Nucleus accumbens (tissue), 56 donors: Measurements from ENCODE around the gene DDX31.

ENCODE experiments used
- DNase-seq, 56 donors: peaks; one replicate each; lab custom pipeline; 2025; lab: John Stamatoyannopoulos, UW

The DDX31 gene

GRCh38 chr9:132638240-132638639 lies 31.5 kb downstream of the DDX31 start:
- DNase-seq = no peak

DNA sequence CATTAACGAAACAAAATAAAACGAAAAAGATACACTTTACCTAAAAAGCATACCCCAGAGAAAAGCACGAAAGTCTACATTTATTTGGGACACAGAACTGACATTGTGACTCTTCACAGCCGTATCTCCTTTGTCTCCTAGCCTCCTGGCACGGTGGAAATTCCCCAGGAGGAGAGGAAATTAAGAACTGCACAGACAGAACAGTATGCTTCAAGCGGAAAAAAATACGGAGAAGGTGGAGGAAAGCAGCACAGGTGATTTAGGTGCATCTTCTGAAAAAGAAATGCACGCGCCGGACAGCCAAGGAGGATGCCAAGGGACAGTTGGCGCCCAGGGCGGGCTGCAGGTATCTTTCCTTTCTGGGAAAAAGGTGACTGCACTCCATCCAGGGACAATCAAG lies 32.0 kb downstream of the DDX31 start:
- DNase-seq = no peak

- no peak for DNase-seq
Observed at GRCh38 chr9:132637351-132637750, 32.4 kb downstream of the DDX31 start.

GRCh38 chr9:132634327-132634726 lies 35.5 kb downstream of the DDX31 start:
- no peak for DNase-seq

DNA sequence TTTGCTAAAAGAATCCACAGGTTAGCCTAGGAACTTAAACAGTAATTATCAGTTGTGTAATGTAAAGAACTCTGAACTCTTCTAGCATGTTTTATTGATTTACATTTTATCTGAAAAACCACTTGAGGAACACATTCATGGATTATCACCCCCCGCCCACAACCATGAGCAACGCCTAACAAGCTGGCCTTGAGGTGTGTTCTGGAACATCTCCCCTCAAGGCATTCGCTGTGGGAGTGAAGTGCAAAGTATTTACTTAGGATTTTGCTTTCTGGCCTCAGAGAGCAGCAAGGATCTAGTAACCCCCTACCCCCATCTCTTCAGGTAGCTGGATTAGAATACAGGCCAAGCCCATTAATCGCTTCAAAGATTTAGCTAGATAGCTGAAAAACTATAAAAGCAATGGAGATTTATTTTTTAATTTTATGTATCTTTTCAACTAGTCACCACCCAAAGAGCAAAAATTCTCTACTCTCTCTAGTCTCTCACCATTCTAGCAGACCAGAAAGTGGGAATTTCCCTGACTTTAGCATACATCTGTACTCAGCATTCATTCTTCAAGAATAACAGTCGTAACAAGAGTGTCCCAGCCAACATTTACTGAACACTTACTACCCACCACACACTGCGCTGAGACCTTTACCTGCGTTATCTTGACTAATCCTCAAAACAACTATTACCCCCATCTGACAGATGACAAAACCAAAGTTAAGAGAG lies 37.2 kb downstream of the DDX31 start:
- no peak for DNase-seq

DNA sequence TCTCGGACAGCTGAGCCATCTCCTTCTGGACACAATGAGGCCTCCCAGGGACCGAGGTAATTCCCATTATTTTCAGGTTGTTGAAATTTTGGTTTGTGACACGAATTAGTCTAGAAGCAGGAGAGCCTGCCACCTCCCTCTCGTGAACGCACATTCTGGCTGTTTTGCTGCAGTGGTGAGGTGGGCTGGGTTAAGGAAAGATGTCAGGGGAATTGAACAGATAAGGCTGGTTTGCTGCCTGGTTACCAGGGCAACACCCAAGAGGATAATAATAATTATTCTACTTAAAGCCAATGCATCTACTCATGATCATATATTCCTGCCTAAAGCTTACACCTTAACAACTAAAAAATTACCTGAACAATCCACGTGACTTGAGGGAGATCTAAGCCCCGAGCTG lies 38.1 kb downstream of the DDX31 start:
- DNase-seq = no peak

DNA sequence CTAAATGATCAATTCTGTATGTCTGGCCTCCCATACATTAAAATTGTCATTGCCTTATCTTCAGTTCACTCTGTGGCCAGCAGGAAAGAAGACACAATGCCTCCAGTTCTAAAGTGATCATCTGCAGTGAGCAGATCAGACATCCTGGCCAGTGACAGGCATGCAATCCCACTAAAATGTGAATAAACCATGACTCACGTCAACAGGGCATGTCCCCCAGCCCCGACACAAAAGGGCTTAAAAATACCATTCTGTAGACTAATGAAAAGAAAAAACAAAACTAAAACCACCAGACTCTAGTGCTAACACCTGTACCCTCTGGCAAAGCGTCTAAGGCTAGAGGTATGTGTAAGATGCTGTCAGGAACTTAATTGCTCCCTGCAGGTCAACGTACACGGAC lies 38.5 kb downstream of the DDX31 start:
- DNase-seq = no peak

- no peak for DNase-seq
Observed at GRCh38 chr9:132630811-132631210, 39.0 kb downstream of the DDX31 start.

- DNase-seq = no peak
Observed at GRCh38 chr9:132630116-132630515, 39.7 kb downstream of the DDX31 start.

- DNase-seq = no peak
Observed at GRCh38 chr9:132628746-132629145, 41.0 kb downstream of the DDX31 start.

DNA sequence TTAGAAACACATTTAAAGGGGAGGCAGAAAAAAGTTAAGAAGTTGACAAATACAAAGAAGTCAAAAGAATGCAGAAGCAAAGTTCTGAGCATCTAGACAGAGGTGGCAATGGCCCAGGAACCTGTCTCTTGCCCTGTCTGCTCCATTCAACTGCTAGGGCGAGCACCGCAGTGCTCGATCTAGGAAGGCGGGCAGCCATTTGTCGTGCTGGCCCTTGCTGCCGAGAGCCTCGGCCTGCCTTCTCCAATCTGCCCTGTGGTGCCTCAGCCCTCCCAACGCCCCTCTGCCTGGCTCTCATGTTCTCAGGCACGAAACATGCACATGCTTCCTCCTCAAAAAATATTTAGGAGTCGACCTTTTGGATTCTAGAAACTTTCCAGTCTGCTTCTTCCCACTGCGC lies 42.2 kb downstream of the DDX31 start:
- DNase-seq = no peak

DNA sequence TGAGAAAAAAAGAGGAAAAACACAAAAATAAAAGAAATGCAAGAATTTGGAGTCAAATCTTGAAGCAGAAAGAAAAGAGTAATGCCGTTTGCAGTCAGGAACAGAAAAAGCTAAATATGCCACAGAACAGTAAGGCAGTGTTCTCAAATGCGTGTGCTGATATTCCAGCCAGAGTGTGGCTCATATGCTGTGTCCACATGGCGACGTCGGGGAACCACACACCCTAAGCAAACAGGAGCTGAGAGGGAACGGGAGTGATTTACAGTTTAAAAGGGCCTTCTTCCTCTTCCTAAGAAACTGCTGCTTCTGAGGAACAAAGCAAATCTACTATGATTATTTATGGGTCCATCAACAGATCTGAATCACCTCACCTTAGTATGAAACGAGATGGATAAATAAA lies 42.7 kb downstream of the DDX31 start:
- DNase-seq = no peak

DNA sequence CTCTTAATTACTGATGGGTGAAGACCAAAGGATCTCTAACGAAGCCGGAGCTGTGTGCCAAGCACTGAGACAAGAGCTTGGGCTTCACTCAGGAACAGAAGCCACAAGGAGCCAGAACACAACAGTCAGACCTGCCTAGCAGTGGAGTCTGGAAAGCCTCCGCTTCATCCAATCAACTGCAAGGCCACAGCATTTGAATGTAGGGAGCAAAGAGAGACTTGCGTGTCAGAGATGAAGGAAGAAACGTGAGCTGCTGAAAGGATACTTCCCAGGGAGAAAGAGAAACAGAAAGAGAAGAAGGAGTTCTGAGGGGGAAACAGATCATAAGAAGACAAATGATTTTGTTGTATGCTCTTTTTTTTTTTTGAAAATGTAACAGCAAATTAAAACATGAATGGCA lies 43.5 kb downstream of the DDX31 start:
- DNase-seq = no peak

DNA sequence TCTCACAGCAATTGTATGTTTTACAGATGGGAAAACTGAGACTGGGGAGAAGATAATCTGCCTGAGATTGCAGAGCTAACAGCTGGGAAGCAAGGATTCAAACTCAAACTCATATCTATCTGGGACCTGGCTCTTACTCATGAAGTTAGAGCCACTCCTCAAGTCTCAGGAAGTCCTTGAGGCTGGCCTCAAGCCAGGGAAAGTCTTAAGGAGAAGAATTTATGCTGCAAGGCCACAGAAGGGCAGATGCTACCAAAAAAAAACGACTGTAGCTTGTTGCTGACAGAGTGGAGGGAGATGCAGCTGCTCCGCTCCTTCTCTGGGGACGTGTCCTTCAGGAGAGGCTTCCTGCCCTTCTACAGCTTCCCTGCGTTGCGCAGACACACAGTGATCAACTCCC lies 47.6 kb downstream of the DDX31 start:
- DNase-seq = no peak

- no peak for DNase-seq
Observed at GRCh38 chr9:132616725-132617124, 53.1 kb downstream of the DDX31 start.

- DNase-seq = no peak
Observed at GRCh38 chr9:132615774-132616173, 54.0 kb downstream of the DDX31 start.

- DNase-seq = no peak
Observed at GRCh38 chr9:132614324-132614723, 55.5 kb downstream of the DDX31 start.

- DNase-seq = no peak
Observed at GRCh38 chr9:132610661-132611060, 59.1 kb downstream of the DDX31 start.

DNA sequence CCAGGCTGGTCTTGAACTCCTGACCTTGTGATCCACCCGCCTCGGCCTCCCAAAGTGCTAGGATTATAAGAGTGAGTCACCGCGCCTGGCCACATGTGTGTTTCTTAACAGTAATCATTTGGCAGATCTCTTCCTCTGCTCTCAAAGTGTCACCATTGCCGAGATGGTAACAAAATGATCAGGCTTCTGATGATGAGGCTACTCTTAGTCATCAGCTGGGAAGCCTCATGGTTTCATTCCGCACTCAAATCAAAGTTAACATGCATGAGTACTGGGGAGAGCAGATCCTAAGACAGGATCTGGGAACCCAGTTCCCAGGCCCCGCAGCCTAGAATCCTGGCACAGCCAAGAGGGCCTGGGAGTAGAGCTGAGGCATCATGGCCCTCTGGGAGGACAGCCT lies 60.0 kb downstream of the DDX31 start:
- DNase-seq = no peak

DNA sequence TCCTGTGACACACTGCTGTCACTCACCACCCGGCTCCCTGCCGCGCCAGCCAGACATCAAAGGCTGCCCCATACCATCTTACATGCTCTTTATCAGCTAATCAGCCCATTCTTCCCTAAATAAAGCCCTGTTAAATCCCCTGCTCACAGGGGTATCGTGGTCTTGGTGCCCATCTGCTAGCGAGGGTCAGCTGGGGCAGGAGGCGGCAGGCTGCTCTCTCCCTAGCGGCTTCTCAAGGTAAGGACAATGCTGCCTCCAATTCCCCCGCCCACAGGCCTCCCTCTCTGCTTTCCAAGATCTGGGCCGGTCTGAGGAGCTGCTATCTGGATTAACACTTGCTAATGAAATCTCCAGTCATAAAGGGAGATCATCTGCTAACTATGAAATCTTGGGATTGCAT lies 60.6 kb downstream of the DDX31 start:
- peak in 3 of 56 donors; percentile 7 to 18 (median 9) for DNase-seq

DNA sequence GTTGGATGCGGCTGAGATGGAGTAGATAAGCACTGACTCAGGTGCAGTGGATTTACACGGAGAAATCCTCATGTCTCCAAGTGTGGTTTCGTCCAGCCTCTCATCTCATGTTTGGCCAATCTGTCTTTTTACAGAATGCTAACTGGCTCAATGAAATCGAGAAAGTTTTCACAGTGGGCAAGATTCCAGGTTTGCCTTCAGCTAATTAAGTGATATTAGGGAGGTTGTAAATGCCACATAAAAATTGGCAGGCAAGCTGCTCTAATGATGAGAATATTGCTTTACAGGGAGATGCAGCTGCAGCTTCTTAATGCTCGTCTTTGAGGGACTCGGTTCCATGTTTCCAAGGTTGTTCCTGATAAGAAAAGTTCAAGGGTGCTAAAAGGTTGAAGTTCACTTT lies 63.7 kb downstream of the DDX31 start:
- no peak for DNase-seq

DNA sequence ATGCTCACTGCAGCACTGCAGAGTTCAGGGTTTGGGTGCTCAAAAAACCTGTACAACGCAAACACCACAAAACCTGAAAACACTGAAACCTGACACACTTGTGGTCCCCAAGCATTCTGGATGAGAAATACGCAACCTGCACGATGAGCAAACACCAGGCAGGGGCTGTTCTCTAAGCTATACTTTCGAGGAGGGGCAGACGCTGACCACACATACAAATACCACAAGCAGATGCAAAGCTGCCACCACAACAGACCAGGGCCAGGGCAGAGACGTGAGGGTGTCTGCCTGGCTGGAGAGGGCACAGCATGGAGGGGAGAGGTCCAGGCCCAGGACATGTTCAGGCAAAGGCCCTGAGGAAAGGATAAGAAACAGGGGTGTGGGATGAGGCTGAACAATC lies 64.4 kb downstream of the DDX31 start:
- no peak for DNase-seq

- DNase-seq = no peak
Observed at GRCh38 chr9:132602207-132602606, 67.6 kb downstream of the DDX31 start.
